ENCODE data around the gene MEF2C.

- no peak for TF ChIP-seq CTCF (IDR thresholded peaks at IDR 0.05)
- no peak for TF ChIP-seq POLR2A (IDR thresholded peaks at IDR 0.05)
These were observed 53.2 kb downstream of the MEF2C start for GRCh38 chr5:88829775-88830174.
